Neural crest cell (in vitro differentiated cells): ENCODE results near the gene VPS26B. TPM values are rescaled to one million over a fixed set of nuclear protein-coding genes. Genes with fewer than 3 reads are reported as not detected.

Source experiments
- DNase-seq: peaks from one replicate; pipeline ENCODE4 v3.0.0; 2021; ENCODE audit warnings: low read depth, mixed read lengths, low spot score
- H3K27ac Mint-ChIP-seq: one replicate; pipeline ENCODE4 v1.8.0; 2021; ENCODE audit warnings: mild to moderate bottlenecking, mixed read lengths; ENCODE audit not compliant: unreplicated experiment
- H3K27me3 Mint-ChIP-seq: 2 replicates; pipeline ENCODE4 v1.8.0; 2021; ENCODE audit warnings: low read depth, mild to moderate bottlenecking, mixed read lengths
- H3K36me3 Mint-ChIP-seq: 2 replicates; pipeline ENCODE4 v1.8.0; 2021; ENCODE audit warnings: low read depth, mild to moderate bottlenecking, mixed read lengths
- H3K4me1 Mint-ChIP-seq: 2 replicates; pipeline ENCODE4 v1.8.0; 2021; ENCODE audit warnings: mixed read lengths
- H3K4me3 Mint-ChIP-seq: one replicate; pipeline ENCODE4 v1.8.0; 2021; ENCODE audit warnings: mild to moderate bottlenecking, mixed read lengths
- H3K9me3 Mint-ChIP-seq: 2 replicates; pipeline ENCODE4 v1.8.0; 2021; ENCODE audit warnings: mixed read lengths
- CTCF ChIP-seq: fragments of 200-600 bp; sonication (generic); conservative IDR thresholded peaks from 2 replicates; pipeline ENCODE4 v1.5.0; 2021; ENCODE audit warnings: antibody characterized with exemption, mild to moderate bottlenecking
- total RNA-seq: library from RNA; stranded (reverse); gene quantifications from 2 replicates; pipeline ENCODE4 v1.2.1, GENCODE V29; 2021

Gene VPS26B
- total RNA-seq, 1 donor from 2014 or later = 45.6 TPM

- TF ChIP-seq CTCF = no peak
- no peak overlapping the region for H3K27ac Mint-ChIP-seq
- H3K27me3 Mint-ChIP-seq = peaks cover 3% of the 10 kb centered on the region
- no peaks in the 10 kb centered on the region for H3K9me3 Mint-ChIP-seq
- peaks cover 57% of the 10 kb centered on the region for H3K4me1 Mint-ChIP-seq
- DNase-seq = no peak
- peak overlapping the region; percentile 96 for H3K4me3 Mint-ChIP-seq
- H3K36me3 Mint-ChIP-seq = no peaks in the 10 kb centered on the region
Observed at GRCh38 chr11:134226806-134227325, 2.4 kb downstream of the VPS26B start.

GRCh38 chr11:134228625-134229024, 4.2 kb downstream of the VPS26B start:
- DNase-seq = no peak
- TF ChIP-seq CTCF = no peak
- peaks cover 3% of the 10 kb centered on the region for H3K27me3 Mint-ChIP-seq
- H3K36me3 Mint-ChIP-seq = no peaks in the 10 kb centered on the region
- H3K27ac Mint-ChIP-seq = no peak overlapping the region
- no peaks in the 10 kb centered on the region for H3K9me3 Mint-ChIP-seq
- no peak overlapping the region for H3K4me3 Mint-ChIP-seq
- H3K4me1 Mint-ChIP-seq = peaks cover 41% of the 10 kb centered on the region

- H3K9me3 Mint-ChIP-seq = no peaks in the 10 kb centered on the region
- no peak for TF ChIP-seq CTCF
- peak overlapping the region; percentile 38 for H3K4me3 Mint-ChIP-seq
- DNase-seq = no peak
- no peaks in the 10 kb centered on the region for H3K27me3 Mint-ChIP-seq
- H3K4me1 Mint-ChIP-seq = peaks cover 38% of the 10 kb centered on the region
- no peaks in the 10 kb centered on the region for H3K36me3 Mint-ChIP-seq
- no peak overlapping the region for H3K27ac Mint-ChIP-seq
Observed at GRCh38 chr11:134229126-134229790, 4.8 kb downstream of the VPS26B start.

- Mint-ChIP-seq H3K9me3 (no peaks in the 10 kb centered on the region), H3K4me3 (no peak overlapping the region), H3K27ac (no peak overlapping the region), H3K4me1 (peaks cover 38% of the 10 kb centered on the region), H3K27me3 (no peaks in the 10 kb centered on the region), H3K36me3 (peaks cover 3% of the 10 kb centered on the region)
- TF ChIP-seq CTCF = no peak
- no peak for DNase-seq
Observed at GRCh38 chr11:134230339-134230738, 5.9 kb downstream of the VPS26B start.

- no peaks in the 10 kb centered on the region for H3K9me3 Mint-ChIP-seq
- H3K27me3 Mint-ChIP-seq = no peaks in the 10 kb centered on the region
- no peak for DNase-seq
- H3K27ac Mint-ChIP-seq = no peak overlapping the region
- peaks cover 24% of the 10 kb centered on the region for H3K4me1 Mint-ChIP-seq
- no peak overlapping the region for H3K4me3 Mint-ChIP-seq
- TF ChIP-seq CTCF = no peak
- peaks cover 3% of the 10 kb centered on the region for H3K36me3 Mint-ChIP-seq
Observed at GRCh38 chr11:134231958-134232659, 7.6 kb downstream of the VPS26B start.
